Right ventricle myocardium superior (tissue), 1 donor: ENCODE measurements around the gene RBM46. TPM values are rescaled to one million over a fixed set of nuclear protein-coding genes. Genes with fewer than 3 reads are reported as not detected.
A peak's percentile ranks its signal among the peaks of the same experiment; 100 is the strongest.

Source experiments
- ATAC-seq: fragments of 200-7000 bp; cut with Tn5 transposase; one replicate; pipeline ENCODE4 v1.9.1; 2020; ENCODE audit warnings: mild to moderate bottlenecking; ENCODE audit not compliant: poor library complexity
- DNase-seq: peaks from one replicate; pipeline ENCODE4 v3.0.0-alpha.2; 2020
- intact Hi-C: fragments of 100-400 bp; cut with DNase I; formaldehyde crosslinking; loops from one replicate; pipeline ENCODE4 v1.11.2; 2022
- long read RNA-seq: library from polyadenylated mRNA; unstranded; transcript quantifications from one replicate; pipeline ENCODE4 v2.0.0, GENCODE V29; 2021
- total RNA-seq: library from RNA; stranded (reverse); fragmentation: NEBNext Ultra II Directional; extraction: Animal tissue kit (Norgen Biotek cat#: 25700); gene quantifications from one replicate; pipeline ENCODE4 v1.2.1, GENCODE V29; 2021
- donor health status: DM: no; HTN: yes; CAD: no; lungs with severe emphysema.

RBM46 gene, protein sequence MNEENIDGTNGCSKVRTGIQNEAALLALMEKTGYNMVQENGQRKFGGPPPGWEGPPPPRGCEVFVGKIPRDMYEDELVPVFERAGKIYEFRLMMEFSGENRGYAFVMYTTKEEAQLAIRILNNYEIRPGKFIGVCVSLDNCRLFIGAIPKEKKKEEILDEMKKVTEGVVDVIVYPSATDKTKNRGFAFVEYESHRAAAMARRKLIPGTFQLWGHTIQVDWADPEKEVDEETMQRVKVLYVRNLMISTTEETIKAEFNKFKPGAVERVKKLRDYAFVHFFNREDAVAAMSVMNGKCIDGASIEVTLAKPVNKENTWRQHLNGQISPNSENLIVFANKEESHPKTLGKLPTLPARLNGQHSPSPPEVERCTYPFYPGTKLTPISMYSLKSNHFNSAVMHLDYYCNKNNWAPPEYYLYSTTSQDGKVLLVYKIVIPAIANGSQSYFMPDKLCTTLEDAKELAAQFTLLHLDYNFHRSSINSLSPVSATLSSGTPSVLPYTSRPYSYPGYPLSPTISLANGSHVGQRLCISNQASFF
- not detected for total RNA-seq
- long read RNA-seq, result 0 reads

GRCh38 chr4:154781126-154781982 is at the start of gene RBM46:
Gene RBM46, plus strand, starts transcription at chr4:154781272. Its CDS starts 15,481 bp downstream, at chr4:154796753.
- intact Hi-C loops, result no loop called here
- ATAC-seq (no peak), DNase-seq (no peak)

- intact Hi-C loops, result no loop called here
- ATAC-seq (no peak), DNase-seq (no peak)
Measured at GRCh38 chr4:154731756-154732155, 49.3 kb upstream of the RBM46 start.

DNA sequence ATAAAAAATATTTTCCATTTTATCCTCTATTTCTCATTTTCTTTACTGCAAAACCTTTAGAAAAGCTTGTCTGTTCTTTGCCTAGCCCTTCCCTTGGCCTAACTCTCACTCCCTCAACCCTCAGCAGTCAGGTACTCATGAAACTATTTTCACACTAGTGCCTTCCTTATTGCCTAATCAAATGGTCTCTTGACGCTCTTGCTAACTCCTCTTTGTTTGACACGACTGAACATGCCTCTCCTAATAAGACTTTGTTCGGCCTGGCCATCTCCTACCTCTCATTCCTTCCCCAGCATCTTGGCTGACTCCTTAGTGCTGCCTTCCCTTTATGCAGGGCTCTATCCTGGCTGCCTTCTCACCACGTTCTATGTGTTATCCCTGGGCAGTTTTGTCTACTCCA is 48.4 kb upstream of the RBM46 start:
- DNase-seq, result no peak
- no peak for ATAC-seq
- intact Hi-C loops, result no loop called here

- ATAC-seq (no peak), DNase-seq (no peak)
Measured at GRCh38 chr4:154736770-154737169, 44.3 kb upstream of the RBM46 start.

DNA sequence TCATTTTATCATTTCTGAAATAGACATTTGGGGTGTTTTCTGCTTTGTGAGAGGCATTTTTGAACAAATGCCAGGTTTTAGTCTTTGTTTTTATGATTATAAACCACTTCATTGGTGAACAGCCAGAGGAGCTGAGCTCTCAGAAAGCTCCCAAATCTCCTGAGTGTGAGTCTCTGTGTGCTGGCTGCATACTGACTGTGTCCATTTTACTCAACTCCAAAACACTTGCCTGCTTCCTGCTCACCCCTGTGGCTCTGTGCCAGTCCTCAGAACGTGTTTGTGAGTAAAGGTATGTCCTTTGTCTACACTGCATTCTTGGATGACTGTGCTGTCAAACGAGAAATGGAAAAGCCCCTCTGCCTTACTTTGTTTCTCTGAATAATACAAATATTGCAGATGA is 42.6 kb upstream of the RBM46 start:
- ATAC-seq, result no peak
- intact Hi-C loops, result no loop called here
- no peak for DNase-seq

More at GRCh38 chr4:154736770-154737169, 44.3 kb upstream of the RBM46 start:
- intact Hi-C loops, result no loop called here

DNA sequence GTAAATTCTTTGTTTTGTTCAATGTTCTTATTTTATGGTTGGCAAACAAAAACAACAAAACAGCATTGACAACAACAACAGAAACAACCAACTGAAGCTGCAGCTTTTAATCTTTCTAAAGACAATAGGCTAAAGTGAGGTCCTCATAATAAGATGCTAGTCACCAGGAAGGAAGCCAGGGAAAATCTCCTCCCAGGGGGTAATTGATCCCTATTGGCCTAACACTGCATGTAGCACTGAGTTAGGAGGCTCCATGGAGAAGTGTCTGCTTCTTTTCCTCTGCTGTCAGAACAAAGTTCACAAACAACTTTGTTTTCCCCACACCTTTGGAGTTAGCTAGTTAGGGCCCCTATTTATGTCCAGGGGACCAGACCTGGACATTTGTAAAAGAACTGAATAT is 42.0 kb upstream of the RBM46 start:
- ATAC-seq (no peak), DNase-seq (no peak)
- intact Hi-C loops, result no loop called here

GRCh38 chr4:154740462-154740861 is 40.6 kb upstream of the RBM46 start:
- intact Hi-C loops, result no loop called here

DNA sequence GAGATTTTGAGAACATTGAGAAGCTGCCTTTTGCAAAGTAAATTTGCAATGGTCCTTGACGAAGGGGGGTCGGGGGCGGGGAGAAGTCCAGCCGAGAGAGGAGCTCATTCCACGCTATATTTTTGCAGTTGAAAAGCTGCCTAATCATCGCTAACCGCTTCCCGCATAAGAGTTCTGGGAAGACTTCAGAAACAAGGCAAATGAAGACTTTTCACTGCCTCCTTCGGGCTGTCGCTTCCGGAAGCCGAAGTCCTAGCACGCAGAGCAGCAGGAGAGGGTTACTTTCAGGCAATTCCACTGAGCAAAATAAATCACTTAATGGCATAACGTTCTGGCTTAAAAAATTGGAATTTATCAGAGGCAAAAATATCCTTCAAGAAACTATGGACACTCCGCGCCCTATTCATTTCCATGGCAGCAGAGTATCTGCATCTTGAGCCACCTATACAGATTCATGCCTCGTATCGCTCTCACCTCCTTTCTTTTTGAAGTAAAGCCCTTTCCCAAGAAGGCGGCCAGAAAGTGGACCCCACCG is 39.9 kb upstream of the RBM46 start:
- ATAC-seq (no peak), DNase-seq (no peak)
- intact Hi-C loops, result no loop called here

More at GRCh38 chr4:154740462-154740861, 40.6 kb upstream of the RBM46 start:
- DNase-seq (no peak), ATAC-seq (no peak)

DNA sequence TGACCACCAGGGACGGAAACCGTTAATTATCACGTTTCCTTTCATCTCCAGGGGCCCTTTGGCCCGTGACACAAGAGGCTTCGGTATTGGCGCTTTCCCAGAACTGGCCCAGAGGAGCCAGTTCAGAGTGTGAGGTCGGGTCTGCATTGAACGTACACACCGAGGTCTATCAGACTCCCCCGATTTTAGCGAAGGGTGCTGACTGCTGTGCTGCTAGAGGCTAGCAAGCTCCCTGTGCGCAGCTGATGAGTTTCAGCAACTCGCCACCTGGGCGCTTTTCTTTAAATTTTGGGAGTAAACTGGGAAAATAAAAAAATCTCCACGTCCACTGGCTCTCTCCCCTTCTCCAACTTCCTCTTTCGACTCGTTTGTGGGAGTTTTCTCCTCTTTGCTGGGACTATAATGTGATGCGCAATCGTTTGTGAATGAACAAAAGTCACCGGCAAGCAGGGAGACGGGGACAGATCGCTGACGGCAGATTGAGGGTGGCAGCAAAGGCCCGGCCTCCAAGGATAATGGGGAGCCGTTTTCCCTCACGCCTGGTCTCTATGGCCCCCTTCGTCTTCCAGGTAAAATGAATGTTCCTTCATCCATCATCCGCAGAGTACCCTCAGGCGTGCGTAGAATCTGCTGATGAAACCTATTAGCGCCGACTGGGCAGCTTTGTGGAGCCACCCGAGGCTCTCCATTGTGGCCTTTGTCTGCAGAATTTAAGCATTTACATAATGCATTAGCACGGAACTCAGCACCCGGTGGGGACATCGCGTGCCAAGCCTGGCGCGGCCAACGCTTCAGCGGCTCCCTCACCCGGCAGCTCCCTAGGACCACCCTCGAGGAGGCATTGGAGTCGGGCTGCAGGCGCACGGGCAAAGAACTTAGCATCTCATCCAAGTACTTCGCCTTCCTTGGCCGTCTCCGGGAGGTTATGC is 38.9 kb upstream of the RBM46 start:
- no peak for ATAC-seq
- no peak for DNase-seq
- intact Hi-C loops, result no loop called here

DNA sequence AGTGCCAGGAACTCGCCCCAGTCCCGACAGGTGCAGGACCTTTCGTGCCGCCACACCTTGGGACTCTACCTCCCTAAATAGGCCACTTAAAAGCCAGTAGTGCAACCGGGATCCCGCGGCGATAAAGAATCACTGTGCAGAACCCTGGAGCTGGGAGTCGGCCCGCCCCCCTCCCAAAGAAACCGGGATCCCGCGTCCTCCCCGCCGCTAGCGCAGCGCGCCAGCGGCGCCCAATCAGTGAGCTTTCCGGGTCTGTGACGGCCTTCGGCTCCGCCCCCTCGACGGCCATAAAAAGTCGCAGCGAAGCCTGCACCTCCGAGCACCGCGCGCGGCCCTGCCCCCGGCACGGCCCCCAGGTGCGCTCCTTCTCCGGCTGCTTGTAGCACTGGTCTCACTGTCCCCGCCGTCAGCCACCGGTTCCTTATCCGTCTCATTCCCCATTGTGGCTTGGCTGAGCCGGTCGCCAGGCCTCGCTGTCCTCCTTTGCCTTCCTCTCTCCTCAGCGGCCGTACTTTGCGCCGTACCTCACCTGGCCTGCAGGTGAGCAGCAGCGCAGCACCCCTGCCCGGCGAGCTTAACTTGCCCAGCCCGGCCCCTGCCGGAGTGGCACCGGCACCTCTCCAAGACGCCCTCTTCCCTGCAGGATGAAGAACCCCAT is 37.3 kb upstream of the RBM46 start, which contains the start of gene LRAT:
LRAT (plus strand) TSS at position 318 of the 658 bp plus-strand sequence; CDS start at position 645, 327 bp downstream.
- DNase-seq, result peak; percentile 56
- ATAC-seq, result peak; percentile 74
- intact Hi-C loops, result no loop called here

GRCh38 chr4:154744341-154744926 is 36.6 kb upstream of the RBM46 start:
- intact Hi-C loops, result no loop called here

DNA sequence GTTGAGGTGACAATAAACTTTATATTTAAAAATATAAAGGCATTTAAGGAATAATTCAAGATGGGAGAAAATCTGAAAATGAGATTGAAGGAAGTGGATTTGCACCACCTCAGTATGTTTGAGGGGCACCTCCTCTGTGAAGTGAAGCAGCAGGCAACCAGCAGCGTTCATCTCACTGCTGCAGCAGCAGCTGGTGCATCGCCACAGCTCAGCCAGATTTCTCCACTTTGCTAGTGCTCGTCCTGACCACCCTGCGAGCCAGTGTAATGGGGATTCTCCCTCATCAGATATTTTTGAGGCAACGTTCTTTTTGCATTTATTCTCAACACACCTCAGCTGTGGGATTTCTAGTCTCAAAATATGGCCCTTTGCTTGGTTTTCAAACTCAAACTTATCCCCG is 23.4 kb upstream of the RBM46 start:
- intact Hi-C loops, result no loop called here
- DNase-seq, result no peak
- no peak for ATAC-seq

More at GRCh38 chr4:154744341-154744926, 36.6 kb upstream of the RBM46 start:
- ATAC-seq (no peak), DNase-seq (no peak)

DNA sequence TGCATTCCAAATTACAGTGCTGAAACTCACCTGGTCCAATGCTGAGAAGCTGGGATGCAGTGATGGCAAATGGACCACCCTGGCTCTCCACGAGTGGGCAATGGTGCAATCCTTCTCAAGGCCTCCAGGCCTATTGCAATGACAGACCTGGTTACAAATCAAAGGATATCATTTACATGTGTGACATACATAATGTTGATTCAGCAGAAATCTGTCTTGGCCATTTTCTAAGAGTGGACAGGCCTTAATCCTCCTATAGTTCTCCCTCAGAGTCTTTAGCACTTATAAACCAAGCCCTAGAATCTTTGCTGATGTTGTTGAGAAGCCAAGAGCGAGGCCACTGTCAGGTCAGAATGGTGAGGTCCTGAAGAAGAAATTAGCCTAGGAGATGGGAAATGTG is 20.2 kb upstream of the RBM46 start:
- DNase-seq (no peak), ATAC-seq (no peak)
- intact Hi-C loops, result no loop called here

- intact Hi-C loops, result loop anchor here (10.0 kb wide), 1 partner anchor 223 kb away; the partner anchor contains the start of gene PLRG1
- ATAC-seq (no peak), DNase-seq (no peak)
Measured at GRCh38 chr4:154778264-154778663, 2.8 kb upstream of the RBM46 start.

GRCh38 chr4:154779362-154779947 is 1.6 kb upstream of the RBM46 start:
- intact Hi-C loops, result loop anchor here (10.0 kb wide), 1 partner anchor 225 kb away; the partner anchor contains the start of gene PLRG1
- ATAC-seq (no peak), DNase-seq (no peak)

DNA sequence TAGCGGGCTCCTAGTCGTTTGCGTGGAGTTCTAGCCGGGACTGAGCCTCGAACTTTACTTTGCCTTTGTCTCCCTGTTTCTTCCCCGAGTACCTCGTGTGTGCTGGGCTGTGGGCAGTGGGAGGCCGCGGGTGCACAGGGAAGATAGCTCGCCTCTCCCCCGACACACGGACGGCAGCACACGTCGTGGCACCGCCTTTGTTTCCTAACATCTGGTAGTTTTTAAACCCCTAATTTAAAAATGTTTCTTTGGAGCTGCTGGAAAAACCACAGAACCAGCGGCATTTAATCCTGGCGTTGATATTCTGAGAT is 866 bp downstream of the RBM46 start:
- DNase-seq (no peak), ATAC-seq (no peak)
- intact Hi-C loops, result no loop called here
